ENCODE results near the gene SBK1.

GRCh38 chr16:28282045-28282444 lies 10.3 kb upstream of the SBK1 start:
- TF ChIP-seq, protein P1, sequence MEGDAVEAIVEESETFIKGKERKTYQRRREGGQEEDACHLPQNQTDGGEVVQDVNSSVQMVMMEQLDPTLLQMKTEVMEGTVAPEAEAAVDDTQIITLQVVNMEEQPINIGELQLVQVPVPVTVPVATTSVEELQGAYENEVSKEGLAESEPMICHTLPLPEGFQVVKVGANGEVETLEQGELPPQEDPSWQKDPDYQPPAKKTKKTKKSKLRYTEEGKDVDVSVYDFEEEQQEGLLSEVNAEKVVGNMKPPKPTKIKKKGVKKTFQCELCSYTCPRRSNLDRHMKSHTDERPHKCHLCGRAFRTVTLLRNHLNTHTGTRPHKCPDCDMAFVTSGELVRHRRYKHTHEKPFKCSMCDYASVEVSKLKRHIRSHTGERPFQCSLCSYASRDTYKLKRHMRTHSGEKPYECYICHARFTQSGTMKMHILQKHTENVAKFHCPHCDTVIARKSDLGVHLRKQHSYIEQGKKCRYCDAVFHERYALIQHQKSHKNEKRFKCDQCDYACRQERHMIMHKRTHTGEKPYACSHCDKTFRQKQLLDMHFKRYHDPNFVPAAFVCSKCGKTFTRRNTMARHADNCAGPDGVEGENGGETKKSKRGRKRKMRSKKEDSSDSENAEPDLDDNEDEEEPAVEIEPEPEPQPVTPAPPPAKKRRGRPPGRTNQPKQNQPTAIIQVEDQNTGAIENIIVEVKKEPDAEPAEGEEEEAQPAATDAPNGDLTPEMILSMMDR (conservative IDR thresholded peaks at IDR 0.05 in 1 of 2, IDR thresholded peaks at IDR 0.05 in 1 of 2; ENCODE audit: low read depth in 1 of 2, low read length in 2 of 2) = no peak
- TF ChIP-seq EZH2 (IDR thresholded peaks at IDR 0.05; ENCODE audit: low read length, missing control alignments) = no peak

Measured in fibroblast of lung (primary cell).